Measurements from ENCODE around the gene NCAN. TPM values are rescaled to one million over a fixed set of nuclear protein-coding genes. Genes with fewer than 3 reads are reported as not detected.
"Not testable (repeated sequence)": the region's sequence is repeated elsewhere in the genome, so short reads cannot be mapped to it uniquely, and the experiment has no call there.

Gene NCAN
- total RNA-seq, 1 donor from 2014 or later: 161 TPM

- DNase-seq: no peak
These were observed 13.2 kb downstream of the NCAN start for GRCh38 chr19:19224852-19225494.

GRCh38 chr19:19226204-19226603 lies 14.4 kb downstream of the NCAN start:
- no peak for DNase-seq

- DNase-seq: no peak
These were observed 14.9 kb downstream of the NCAN start for GRCh38 chr19:19226663-19227062.

GRCh38 chr19:19227217-19227616 lies 15.5 kb downstream of the NCAN start:
- DNase-seq: no peak

- DNase-seq: no peak
These were observed 17.9 kb downstream of the NCAN start for GRCh38 chr19:19229701-19230100.

- no peak for DNase-seq
These were observed 19.2 kb downstream of the NCAN start for GRCh38 chr19:19230999-19231398.

GRCh38 chr19:19232261-19232721 lies 20.5 kb downstream of the NCAN start:
- no peak for DNase-seq

GRCh38 chr19:19234220-19234816 lies 22.6 kb downstream of the NCAN start:
- DNase-seq: no peak

GRCh38 chr19:19236173-19236572 lies 24.4 kb downstream of the NCAN start:
- no peak for DNase-seq

GRCh38 chr19:19238126-19238894 lies 26.6 kb downstream of the NCAN start:
- no peak for DNase-seq

GRCh38 chr19:19239675-19240074 lies 27.9 kb downstream of the NCAN start:
- DNase-seq: no peak

- no peak for DNase-seq
These were observed 28.7 kb downstream of the NCAN start for GRCh38 chr19:19240476-19240875.

- DNase-seq: no peak
These were observed 38.5 kb downstream of the NCAN start for GRCh38 chr19:19250196-19250801.

GRCh38 chr19:19253409-19253808 lies 41.7 kb downstream of the NCAN start:
- DNase-seq: not testable (repeated sequence)

- DNase-seq: no peak
These were observed 44.6 kb downstream of the NCAN start for GRCh38 chr19:19256072-19256969.

- DNase-seq: no peak
These were observed 45.4 kb downstream of the NCAN start for GRCh38 chr19:19257137-19257536.

- no peak for DNase-seq
These were observed 46.3 kb downstream of the NCAN start for GRCh38 chr19:19257836-19258588.

GRCh38 chr19:19258589-19259338 lies 47.0 kb downstream of the NCAN start:
- no peak for DNase-seq

GRCh38 chr19:19259741-19260140 lies 48.0 kb downstream of the NCAN start:
- peak; percentile 71 for DNase-seq

Measured in occipital lobe (tissue), 2 donors.